GM12878 (cell line): ENCODE data around the gene GFPT1. TPM values are rescaled to one million over a fixed set of nuclear protein-coding genes. Genes with fewer than 3 reads are reported as not detected.

Experiments used
- ATAC-seq: fragments of 200-7000 bp; cut with Tn5 transposase; 3 replicates; pipeline ENCODE4 v1.9.1; 2020; ENCODE audit warnings: mild to moderate bottlenecking, moderate library complexity
- BruUV-seq: library from RNA; stranded (reverse); fragments of 400-500 nt; replicated peaks from 2 replicates; lab custom pipeline; 2021; lab: Mats Ljungman, UMichigan
- CTCF ChIA-PET: fragments of 300-600 bp; sonication (Branson Sonifier 250); formaldehyde crosslinking; extraction: SDS; loops from one replicate; lab custom pipeline; 2021; ENCODE audit warnings: inconsistent platforms; lab: Yijun Ruan, JAX
- POLR2A ChIA-PET: fragments of 350-600 bp; formaldehyde crosslinking; extraction: SDS; loops from one replicate; lab custom pipeline; 2021; ENCODE audit warnings: inconsistent platforms; lab: Charles Lee
- RAD21 ChIA-PET: fragments of 300-600 bp; sonication (Branson Sonifier 250); formaldehyde crosslinking; loops from one replicate; lab custom pipeline; 2023; ENCODE audit warnings: antibody characterized with exemption; ENCODE audit not compliant: unreplicated experiment; lab: Charles Lee
- SMC1A ChIA-PET: fragments of 300-600 bp; sonication (Branson Sonifier 250); formaldehyde crosslinking; loops from one replicate; lab custom pipeline; 2023; ENCODE audit not compliant: unreplicated experiment, uncharacterized antibody; lab: Charles Lee
- DNase-seq: peaks from one replicate; pipeline ENCODE4 v3.0.0-alpha.2; 2011; ENCODE audit warnings: low read depth, low spot score
- FAIRE-seq: peaks from 3 replicates; lab custom pipeline; 2011; peaks lifted over from hg19 to GRCh38; lab: Jason Lieb, UNC
- H2AFZ ChIP-seq: 2 replicates; pipeline ENCODE4 v1.6.0; 2011; ENCODE audit warnings: low read depth, low read length, control low read depth; ENCODE audit not compliant: control insufficient read depth
- H3K27ac ChIP-seq: 2 replicates; pipeline ENCODE4 v1.5.1; 2011; ENCODE audit warnings: control low read depth; ENCODE audit not compliant: control insufficient read depth, insufficient read depth
- H3K27me3 ChIP-seq, 2 experiments: replicated peaks in 1 of 2; 2 replicates each; pipeline versions ENCODE4 v1.6.0 to v1.6.1; 2011; ENCODE audit warnings: low read length in 1 of 2; ENCODE audit not compliant: control insufficient read depth in 2 of 2, insufficient read depth in 2 of 2
- H3K36me3 ChIP-seq, 2 experiments: 2 replicates each; pipeline ENCODE4 v1.5.1; 2011; ENCODE audit warnings: low read length in 1 of 2; ENCODE audit not compliant: control insufficient read depth in 2 of 2, insufficient read depth in 2 of 2
- H3K4me1 ChIP-seq: 2 replicates; pipeline ENCODE4 v1.6.1; 2011; ENCODE audit warnings: mild to moderate bottlenecking, low read length, moderate library complexity, mixed read lengths; ENCODE audit not compliant: control insufficient read depth, insufficient read depth
- H3K4me2 ChIP-seq: 2 replicates; pipeline ENCODE4 v1.6.0; 2011; ENCODE audit warnings: control low read depth; ENCODE audit not compliant: control insufficient read depth, insufficient read depth
- H3K4me3 ChIP-seq: fragments of 200-600 bp; sonication (generic); 2 replicates; pipeline ENCODE4 v1.5.1; 2016
- H3K79me2 ChIP-seq: 2 replicates; pipeline ENCODE4 v1.6.0; 2011; ENCODE audit warnings: low read length; ENCODE audit not compliant: control insufficient read depth, insufficient read depth
- H3K9ac ChIP-seq: 2 replicates; pipeline ENCODE4 v1.8.0; 2011; ENCODE audit warnings: low read length, control low read depth, mixed read lengths; ENCODE audit not compliant: control insufficient read depth, insufficient read depth
- H3K9me3 ChIP-seq: replicated peaks from 3 replicates; pipeline ENCODE4 v1.5.1; 2011; ENCODE audit warnings: mild to moderate bottlenecking, low read length; ENCODE audit not compliant: control insufficient read depth, insufficient read depth
- H4K20me1 ChIP-seq: 2 replicates; pipeline ENCODE4 v1.6.0; 2011; ENCODE audit not compliant: control insufficient read depth, insufficient read depth
- ATF3 ChIP-seq: IDR thresholded peaks from 2 replicates; pipeline ENCODE4 v1.6.1; 2011; ENCODE audit warnings: low read depth, mild to moderate bottlenecking, low read length, moderate library complexity, borderline replicate concordance; ENCODE audit errors: extremely low read depth
- BHLHE40 ChIP-seq, 2 experiments: fragments of 450-650 bp in 1 of 2; IDR thresholded peaks; 2 replicates each; pipeline ENCODE4 v1.6.1; 2011 to 2017; ENCODE audit warnings: low read depth in 2 of 2, borderline replicate concordance in 1 of 2, improper control_type of control experiment in 1 of 2, low read length in 1 of 2, mild to moderate bottlenecking in 1 of 2
- CHD2 ChIP-seq: IDR thresholded peaks from 2 replicates; pipeline ENCODE4 v1.6.1; 2011; ENCODE audit warnings: low read depth, low read length, improper control_type of control experiment, borderline replicate concordance
- MEF2A ChIP-seq: IDR thresholded peaks from 2 replicates; pipeline ENCODE4 v1.6.1; 2011; ENCODE audit warnings: low read depth, mild to moderate bottlenecking, low read length, moderate library complexity; ENCODE audit not compliant: insufficient read depth
- MTA2 ChIP-seq: fragments of 450-650 bp; IDR thresholded peaks from 2 replicates; pipeline ENCODE4 v1.6.1; 2016; ENCODE audit warnings: low read depth, mild to moderate bottlenecking, moderate library complexity
- NR2F1 ChIP-seq: fragments of 450-650 bp; conservative IDR thresholded peaks from 2 replicates; pipeline ENCODE4 v1.6.1; 2017; ENCODE audit warnings: mild to moderate bottlenecking
- PAX5 ChIP-seq: IDR thresholded peaks from 2 replicates; pipeline ENCODE4 v1.6.1; 2011; ENCODE audit warnings: low read depth, low read length, borderline replicate concordance
- POU2F2 ChIP-seq: IDR thresholded peaks from 3 replicates; pipeline ENCODE4 v1.6.1; 2011; ENCODE audit warnings: low read depth, mild to moderate bottlenecking, low read length, borderline replicate concordance
- SUZ12 ChIP-seq: fragments of 200-600 bp; sonication (generic); IDR thresholded peaks from one replicate; pipeline ENCODE4 v1.6.1; 2018; ENCODE audit warnings: antibody characterized with exemption, mild to moderate bottlenecking; ENCODE audit not compliant: unreplicated experiment
- TCF7 ChIP-seq: IDR thresholded peaks from 2 replicates; pipeline ENCODE4 v1.6.1; 2014; ENCODE audit warnings: antibody characterized with exemption, borderline replicate concordance
- ZNF622 ChIP-seq: fragments of 450-650 bp; IDR thresholded peaks from 2 replicates; pipeline ENCODE4 v1.6.1; 2017; ENCODE audit warnings: mild to moderate bottlenecking, inconsistent platforms
- WGBS: methylation state at CpG from one replicate; pipeline ENCODE4 v1.1.6; 2016; ENCODE audit warnings: low lambda C conversion rate; ENCODE audit not compliant: insufficient replicate concordance, insufficient coverage; ENCODE audit errors: missing lambda C conversion rate; 5-methylcytosine and 5-hydroxymethylcytosine counted together
- in situ Hi-C: fragments of 300-500 bp; cut with MboI; formaldehyde crosslinking; loops from 9 replicates; pipeline ENCODE4 v1.14.3; 2018; ENCODE audit warnings: mixed read lengths
- intact Hi-C: fragments of 100-400 bp; cut with micrococcal nuclease; formaldehyde crosslinking; loops from one replicate; pipeline ENCODE4 v1.14.2; 2022; ENCODE audit not compliant: unreplicated experiment
- polyA plus RNA-seq, 11 experiments: library from polyadenylated mRNA; depleted of rRNA in 4 of 11; unstranded in 6 of 11; stranded (reverse) in 5 of 11; fragments of >200 nt; fragmentation: Nextera tagmentation in 4 of 11; fragmentation: Illumina TruSeq in 1 of 11; extraction: Ambion mirVana in 4 of 11; extraction: Trizol in 1 of 11; gene quantifications; 1 replicate in 1 of 11; 2 replicates in 10 of 11; pipeline versions ENCODE4 v1.2.1 to v1.2.3, GENCODE V29; 2011 to 2016; ENCODE audit warnings: inconsistent platforms in 2 of 11, missing spikeins in 2 of 11, low read depth in 1 of 11
- total RNA-seq, 4 experiments: library from RNA; depleted of rRNA in 3 of 4; stranded (reverse); fragments of >200 nt in 3 of 4; fragmentation: Illumina TruSeq in 1 of 4; extraction: Trizol in 1 of 4; gene quantifications; 2 replicates each; pipeline versions ENCODE4 v1.2.1 to v1.2.3, GENCODE V29; 2013 to 2021
- TF ChIP-seq, protein P1 (sequence below): IDR thresholded peaks from 2 replicates; pipeline ENCODE4 v1.6.1; 2011; ENCODE audit warnings: low read depth, low read length, improper control_type of control experiment, borderline replicate concordance
- TF ChIP-seq, protein P2 (sequence below): IDR thresholded peaks from 2 replicates; pipeline ENCODE4 v1.6.1; 2012; ENCODE audit warnings: low read depth, low read length, improper control_type of control experiment
- TF ChIP-seq, protein P3 (sequence below): fragments of 450-650 bp; IDR thresholded peaks from 2 replicates; pipeline ENCODE4 v1.6.1; 2016; ENCODE audit warnings: mild to moderate bottlenecking, moderate library complexity, borderline replicate concordance
- TF ChIP-seq, protein P4 (sequence below): IDR thresholded peaks from 2 replicates; pipeline ENCODE4 v1.6.1; 2012; ENCODE audit warnings: mild to moderate bottlenecking, low read depth, low read length

Gene GFPT1
- total and polyA plus RNA-seq, 10 of the 15 experiments (the other 5 are each of a cell fraction or from before 2014, with no cell fraction given), result 10.1 to 95.2 (median 24.5) TPM

DNA sequence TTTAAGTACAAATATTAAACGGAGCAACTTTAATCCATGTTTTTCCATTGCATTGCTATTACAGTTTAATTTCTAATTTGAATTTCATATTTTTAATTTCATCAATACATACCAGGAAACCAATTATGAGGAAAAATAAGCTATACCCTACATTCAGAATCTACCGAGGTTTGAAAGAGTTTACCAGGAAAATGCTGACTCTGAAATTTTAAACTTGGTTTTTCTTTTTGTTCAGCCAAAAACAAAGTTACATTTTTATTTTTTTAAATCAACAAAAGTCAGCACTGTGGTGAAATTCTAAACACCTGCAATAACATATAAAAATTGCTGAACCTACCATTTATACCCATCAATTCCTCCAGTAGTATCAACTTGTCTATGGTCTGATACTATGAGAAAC, 53.7 kb downstream of the GFPT1 start:
- Histone ChIP-seq H3K9ac (no peak overlapping the region), H3K4me1 (no peaks in the 10 kb centered on the region), H2AFZ (no peak overlapping the region), H3K27me3 (no peaks in the 10 kb centered on the region), H3K9me3 (no peaks in the 10 kb centered on the region), H4K20me1 (no peaks in the 10 kb centered on the region), H3K36me3 (peaks cover 0 to 14% of the 10 kb centered on the region in 2 experiments), H3K79me2 (no peaks in the 10 kb centered on the region), H3K4me2 (no peak overlapping the region), H3K4me3 (no peak overlapping the region), H3K27ac (no peak overlapping the region)
- ATAC-seq, result no peak
- no peak for TF ChIP-seq BHLHE40 (IDR thresholded peaks at IDR 0.05; ENCODE audit: borderline replicate concordance in 1 of 2, low read depth in 2 of 2, low read length in 1 of 2)
- no peak for TF ChIP-seq NR2F1
- TF ChIP-seq MTA2, result no peak
- TF ChIP-seq TCF7, result no peak
- TF ChIP-seq MEF2A, result no peak
- no peak for TF ChIP-seq POU2F2
- TF ChIP-seq, protein P1, sequence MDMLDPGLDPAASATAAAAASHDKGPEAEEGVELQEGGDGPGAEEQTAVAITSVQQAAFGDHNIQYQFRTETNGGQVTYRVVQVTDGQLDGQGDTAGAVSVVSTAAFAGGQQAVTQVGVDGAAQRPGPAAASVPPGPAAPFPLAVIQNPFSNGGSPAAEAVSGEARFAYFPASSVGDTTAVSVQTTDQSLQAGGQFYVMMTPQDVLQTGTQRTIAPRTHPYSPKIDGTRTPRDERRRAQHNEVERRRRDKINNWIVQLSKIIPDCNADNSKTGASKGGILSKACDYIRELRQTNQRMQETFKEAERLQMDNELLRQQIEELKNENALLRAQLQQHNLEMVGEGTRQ, result no peak
- no peak for TF ChIP-seq CHD2
- TF ChIP-seq, protein P2, sequence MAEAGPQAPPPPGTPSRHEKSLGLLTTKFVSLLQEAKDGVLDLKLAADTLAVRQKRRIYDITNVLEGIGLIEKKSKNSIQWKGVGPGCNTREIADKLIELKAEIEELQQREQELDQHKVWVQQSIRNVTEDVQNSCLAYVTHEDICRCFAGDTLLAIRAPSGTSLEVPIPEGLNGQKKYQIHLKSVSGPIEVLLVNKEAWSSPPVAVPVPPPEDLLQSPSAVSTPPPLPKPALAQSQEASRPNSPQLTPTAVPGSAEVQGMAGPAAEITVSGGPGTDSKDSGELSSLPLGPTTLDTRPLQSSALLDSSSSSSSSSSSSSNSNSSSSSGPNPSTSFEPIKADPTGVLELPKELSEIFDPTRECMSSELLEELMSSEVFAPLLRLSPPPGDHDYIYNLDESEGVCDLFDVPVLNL, result no peak
- TF ChIP-seq PAX5, result no peak
- TF ChIP-seq SUZ12, result no peak
- TF ChIP-seq ATF3, result no peak
- TF ChIP-seq, protein P3, sequence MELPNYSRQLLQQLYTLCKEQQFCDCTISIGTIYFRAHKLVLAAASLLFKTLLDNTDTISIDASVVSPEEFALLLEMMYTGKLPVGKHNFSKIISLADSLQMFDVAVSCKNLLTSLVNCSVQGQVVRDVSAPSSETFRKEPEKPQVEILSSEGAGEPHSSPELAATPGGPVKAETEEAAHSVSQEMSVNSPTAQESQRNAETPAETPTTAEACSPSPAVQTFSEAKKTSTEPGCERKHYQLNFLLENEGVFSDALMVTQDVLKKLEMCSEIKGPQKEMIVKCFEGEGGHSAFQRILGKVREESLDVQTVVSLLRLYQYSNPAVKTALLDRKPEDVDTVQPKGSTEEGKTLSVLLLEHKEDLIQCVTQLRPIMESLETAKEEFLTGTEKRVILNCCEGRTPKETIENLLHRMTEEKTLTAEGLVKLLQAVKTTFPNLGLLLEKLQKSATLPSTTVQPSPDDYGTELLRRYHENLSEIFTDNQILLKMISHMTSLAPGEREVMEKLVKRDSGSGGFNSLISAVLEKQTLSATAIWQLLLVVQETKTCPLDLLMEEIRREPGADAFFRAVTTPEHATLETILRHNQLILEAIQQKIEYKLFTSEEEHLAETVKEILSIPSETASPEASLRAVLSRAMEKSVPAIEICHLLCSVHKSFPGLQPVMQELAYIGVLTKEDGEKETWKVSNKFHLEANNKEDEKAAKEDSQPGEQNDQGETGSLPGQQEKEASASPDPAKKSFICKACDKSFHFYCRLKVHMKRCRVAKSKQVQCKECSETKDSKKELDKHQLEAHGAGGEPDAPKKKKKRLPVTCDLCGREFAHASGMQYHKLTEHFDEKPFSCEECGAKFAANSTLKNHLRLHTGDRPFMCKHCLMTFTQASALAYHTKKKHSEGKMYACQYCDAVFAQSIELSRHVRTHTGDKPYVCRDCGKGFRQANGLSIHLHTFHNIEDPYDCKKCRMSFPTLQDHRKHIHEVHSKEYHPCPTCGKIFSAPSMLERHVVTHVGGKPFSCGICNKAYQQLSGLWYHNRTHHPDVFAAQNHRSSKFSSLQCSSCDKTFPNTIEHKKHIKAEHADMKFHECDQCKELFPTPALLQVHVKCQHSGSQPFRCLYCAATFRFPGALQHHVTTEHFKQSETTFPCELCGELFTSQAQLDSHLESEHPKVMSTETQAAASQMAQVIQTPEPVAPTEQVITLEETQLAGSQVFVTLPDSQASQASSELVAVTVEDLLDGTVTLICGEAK, result no peak
- no peak for TF ChIP-seq ZNF622
- TF ChIP-seq, protein P4, sequence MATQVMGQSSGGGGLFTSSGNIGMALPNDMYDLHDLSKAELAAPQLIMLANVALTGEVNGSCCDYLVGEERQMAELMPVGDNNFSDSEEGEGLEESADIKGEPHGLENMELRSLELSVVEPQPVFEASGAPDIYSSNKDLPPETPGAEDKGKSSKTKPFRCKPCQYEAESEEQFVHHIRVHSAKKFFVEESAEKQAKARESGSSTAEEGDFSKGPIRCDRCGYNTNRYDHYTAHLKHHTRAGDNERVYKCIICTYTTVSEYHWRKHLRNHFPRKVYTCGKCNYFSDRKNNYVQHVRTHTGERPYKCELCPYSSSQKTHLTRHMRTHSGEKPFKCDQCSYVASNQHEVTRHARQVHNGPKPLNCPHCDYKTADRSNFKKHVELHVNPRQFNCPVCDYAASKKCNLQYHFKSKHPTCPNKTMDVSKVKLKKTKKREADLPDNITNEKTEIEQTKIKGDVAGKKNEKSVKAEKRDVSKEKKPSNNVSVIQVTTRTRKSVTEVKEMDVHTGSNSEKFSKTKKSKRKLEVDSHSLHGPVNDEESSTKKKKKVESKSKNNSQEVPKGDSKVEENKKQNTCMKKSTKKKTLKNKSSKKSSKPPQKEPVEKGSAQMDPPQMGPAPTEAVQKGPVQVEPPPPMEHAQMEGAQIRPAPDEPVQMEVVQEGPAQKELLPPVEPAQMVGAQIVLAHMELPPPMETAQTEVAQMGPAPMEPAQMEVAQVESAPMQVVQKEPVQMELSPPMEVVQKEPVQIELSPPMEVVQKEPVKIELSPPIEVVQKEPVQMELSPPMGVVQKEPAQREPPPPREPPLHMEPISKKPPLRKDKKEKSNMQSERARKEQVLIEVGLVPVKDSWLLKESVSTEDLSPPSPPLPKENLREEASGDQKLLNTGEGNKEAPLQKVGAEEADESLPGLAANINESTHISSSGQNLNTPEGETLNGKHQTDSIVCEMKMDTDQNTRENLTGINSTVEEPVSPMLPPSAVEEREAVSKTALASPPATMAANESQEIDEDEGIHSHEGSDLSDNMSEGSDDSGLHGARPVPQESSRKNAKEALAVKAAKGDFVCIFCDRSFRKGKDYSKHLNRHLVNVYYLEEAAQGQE, result no peak
- RAD21 ChIA-PET, result no interaction called here
- intact Hi-C loops (no loop called here), in situ Hi-C loops (no loop called here)
- POLR2A ChIA-PET, result no interaction called here
- no peak for FAIRE-seq
- CTCF ChIA-PET, result no interaction called here
- WGBS, result 100% methylated on average over 2 of the region's 2 CpGs
- BruUV-seq, result no TSS peak
- SMC1A ChIA-PET, result no interaction called here
- DNase-seq, result no peak
